HUES48 (cell line): ENCODE results near the gene MAP4.
"Not testable (repeated sequence)": the region's sequence is repeated elsewhere in the genome, so short reads cannot be mapped to it uniquely, and the experiment has no call there.

ENCODE experiments used
- H3K27ac ChIP-seq: one replicate; pipeline ENCODE4 v1.7.0; 2013; ENCODE audit warnings: low read depth, low read length, inconsistent platforms
- H3K27me3 ChIP-seq: 2 replicates; pipeline ENCODE4 v1.6.1; 2013; ENCODE audit warnings: mild to moderate bottlenecking, low read length; ENCODE audit not compliant: control insufficient read depth, insufficient read depth
- H3K36me3 ChIP-seq: 2 replicates; pipeline ENCODE4 v1.6.1; 2013; ENCODE audit warnings: low read length; ENCODE audit not compliant: control insufficient read depth, insufficient read depth
- H3K4me1 ChIP-seq: 2 replicates; pipeline ENCODE4 v1.6.1; 2013; ENCODE audit warnings: mild to moderate bottlenecking, low read length; ENCODE audit not compliant: control insufficient read depth, insufficient read depth
- H3K4me3 ChIP-seq: 2 replicates; pipeline ENCODE4 v1.5.1; 2013; ENCODE audit warnings: mild to moderate bottlenecking, low read depth, low read length
- H3K9ac ChIP-seq: 2 replicates; pipeline ENCODE4 v1.6.1; 2013; ENCODE audit warnings: mild to moderate bottlenecking, low read depth, low read length, moderate library complexity
- H3K9me3 ChIP-seq: 2 replicates; pipeline ENCODE4 v1.6.1; 2013; ENCODE audit warnings: low read length; ENCODE audit not compliant: control insufficient read depth, insufficient read depth

Gene MAP4

DNA sequence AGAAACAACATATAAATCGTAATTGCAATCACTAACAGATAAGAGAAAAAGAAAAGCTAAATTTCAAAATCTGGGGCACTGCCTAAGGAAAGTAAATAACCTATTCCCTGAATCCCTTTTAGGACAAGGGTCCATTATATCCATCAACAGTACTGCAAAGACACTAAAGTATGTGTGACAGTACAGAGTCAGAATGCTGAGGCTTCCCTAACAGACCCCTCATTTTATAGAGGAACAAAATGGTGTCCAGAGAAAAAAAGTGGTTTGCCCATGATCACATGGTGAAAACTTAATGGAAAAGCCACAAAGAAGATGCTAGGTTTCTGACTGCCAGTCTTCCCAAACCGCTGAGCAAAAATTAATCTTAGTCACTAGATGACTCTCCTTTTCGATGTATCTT, 119.5 kb downstream of the MAP4 start:
- no peaks in the 10 kb centered on the region for H3K9me3 ChIP-seq
- H3K36me3 ChIP-seq, result peaks cover 12% of the 10 kb centered on the region
- H3K27ac ChIP-seq, result no peak overlapping the region
- H3K9ac ChIP-seq, result no peak overlapping the region
- no peak overlapping the region for H3K4me3 ChIP-seq
- peaks cover 24% of the 10 kb centered on the region for H3K4me1 ChIP-seq
- no peaks in the 10 kb centered on the region for H3K27me3 ChIP-seq

DNA sequence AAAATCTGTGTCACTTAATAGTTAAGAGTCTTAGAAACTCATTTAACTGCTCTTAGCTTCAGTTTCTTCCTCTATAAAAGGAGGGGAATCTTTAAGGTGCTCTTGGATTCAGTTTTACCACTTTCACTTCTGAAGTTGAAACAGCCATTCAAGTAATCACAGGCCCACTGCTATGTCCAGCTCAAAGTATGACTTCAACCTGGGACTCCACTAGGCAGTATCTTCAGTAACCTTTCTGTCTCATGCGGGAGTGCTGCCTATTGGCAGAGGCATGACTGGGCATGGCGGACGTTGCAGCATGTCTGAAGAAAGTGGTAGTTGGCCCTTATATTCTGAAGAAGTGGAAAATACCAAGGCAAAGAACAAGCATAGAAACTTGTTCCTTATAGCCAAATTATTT, 121.0 kb downstream of the MAP4 start:
- H3K4me1 ChIP-seq, result peaks cover 39% of the 10 kb centered on the region
- peaks cover 17% of the 10 kb centered on the region for H3K36me3 ChIP-seq
- no peak overlapping the region for H3K4me3 ChIP-seq
- no peaks in the 10 kb centered on the region for H3K9me3 ChIP-seq
- H3K27me3 ChIP-seq, result no peaks in the 10 kb centered on the region
- no peak overlapping the region for H3K9ac ChIP-seq
- no peak overlapping the region for H3K27ac ChIP-seq

DNA sequence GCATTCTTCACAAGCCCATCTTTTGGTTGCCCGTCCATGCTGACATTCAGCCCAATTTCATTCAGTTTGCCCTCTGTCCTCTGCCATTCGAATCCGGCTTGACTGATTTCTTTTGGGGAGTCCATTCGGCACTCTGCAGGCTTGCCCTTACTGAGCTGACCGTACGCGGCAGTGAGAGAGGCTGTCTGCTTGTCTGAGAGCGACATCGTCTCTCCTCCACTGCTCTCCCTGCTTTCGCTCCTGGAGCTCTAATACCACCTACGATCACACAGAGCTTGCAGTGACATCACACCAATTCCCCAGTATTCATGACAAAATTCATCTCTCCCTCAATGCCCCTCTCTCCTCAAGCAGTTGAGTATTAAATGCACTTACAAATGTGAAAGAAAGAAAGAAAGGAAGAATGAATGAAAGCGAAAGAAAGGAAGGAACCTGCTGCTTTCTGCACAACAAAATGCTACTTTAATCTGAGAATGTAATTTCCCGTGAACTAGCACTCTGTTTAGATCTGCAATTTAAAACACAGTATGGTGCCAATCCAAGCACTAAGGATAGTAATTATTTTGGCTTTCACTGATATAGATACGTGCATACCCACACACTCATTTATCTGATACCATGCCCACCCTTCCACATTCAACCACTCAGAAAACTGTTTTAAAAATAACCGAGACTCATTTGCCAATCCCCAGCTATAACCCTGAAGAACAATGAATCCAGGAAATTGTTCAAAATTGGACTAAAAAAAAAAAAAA, 123.8 kb downstream of the MAP4 start:
- no peak overlapping the region for H3K4me3 ChIP-seq
- H3K4me1 ChIP-seq, result peaks cover 45% of the 10 kb centered on the region
- H3K9me3 ChIP-seq, result no peaks in the 10 kb centered on the region
- H3K27me3 ChIP-seq, result no peaks in the 10 kb centered on the region
- peak overlapping the region; percentile 24 for H3K27ac ChIP-seq
- H3K9ac ChIP-seq, result no peak overlapping the region
- peaks cover 21% of the 10 kb centered on the region for H3K36me3 ChIP-seq

DNA sequence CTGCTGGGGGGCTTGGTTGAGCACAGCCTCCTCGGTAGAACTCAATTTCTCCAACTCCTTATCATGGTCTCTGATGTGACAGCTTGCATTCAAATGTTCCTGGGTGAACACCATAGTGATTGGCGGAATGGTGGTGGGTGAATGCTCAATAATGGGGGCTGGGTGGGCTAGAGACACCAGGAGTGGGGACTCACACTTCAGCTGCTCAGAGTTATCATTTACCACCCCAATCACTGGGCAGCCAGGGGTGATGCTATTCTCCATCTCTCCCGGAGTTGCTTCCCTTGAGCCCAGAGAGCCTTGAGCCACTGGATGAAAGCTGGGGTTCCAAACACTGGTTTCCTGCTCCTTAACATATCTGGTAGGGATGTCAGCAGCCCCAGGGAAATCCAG, 124.6 kb downstream of the MAP4 start:
- no peaks in the 10 kb centered on the region for H3K9me3 ChIP-seq
- peak overlapping the region; percentile 79 for H3K27ac ChIP-seq
- peaks cover 18% of the 10 kb centered on the region for H3K36me3 ChIP-seq
- H3K4me1 ChIP-seq, result peaks cover 45% of the 10 kb centered on the region
- no peak overlapping the region for H3K9ac ChIP-seq
- no peak overlapping the region for H3K4me3 ChIP-seq
- H3K27me3 ChIP-seq, result no peaks in the 10 kb centered on the region

DNA sequence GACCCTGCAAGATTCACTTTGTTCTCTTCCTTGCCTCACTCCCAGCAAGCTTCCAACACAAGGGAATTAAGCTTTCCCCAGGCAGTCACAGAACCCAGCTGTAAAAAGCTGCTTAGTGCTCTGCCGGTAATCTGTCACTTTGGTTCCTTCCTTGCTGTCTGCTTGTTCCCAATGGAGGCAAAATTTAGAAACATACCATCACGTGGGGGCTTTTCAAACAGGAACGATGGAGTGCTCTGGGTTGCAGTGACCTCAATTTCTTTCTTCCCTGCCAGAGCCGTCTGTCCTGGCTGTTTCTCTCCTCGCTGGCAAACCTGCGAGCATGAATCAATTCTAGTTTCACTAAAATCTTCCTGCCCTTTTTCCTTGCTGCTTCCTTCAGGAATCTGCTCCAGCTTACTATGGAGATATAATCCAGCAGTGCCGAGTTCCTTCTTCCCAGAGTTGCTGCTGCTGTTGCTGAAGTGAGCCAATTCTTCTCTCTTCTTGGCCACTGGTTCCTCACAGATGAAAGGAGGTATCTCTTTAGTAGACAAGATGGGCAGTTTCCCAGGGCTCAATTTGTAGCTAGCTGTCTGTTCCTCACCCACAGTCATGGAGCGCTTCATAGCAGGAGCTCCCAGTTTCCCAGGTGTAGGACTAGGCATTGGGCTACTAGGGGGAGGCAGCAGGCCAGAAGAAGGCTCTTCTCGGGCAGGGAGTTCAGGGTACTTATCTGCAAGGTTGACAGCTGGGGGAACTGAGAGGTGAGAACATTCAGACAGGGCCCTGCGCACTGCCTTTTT, 125.2 kb downstream of the MAP4 start:
- Histone ChIP-seq H3K27me3 (no peaks in the 10 kb centered on the region), H3K9ac (0 out of 2 replicates have a peak overlapping the region, but pooled peaks have one; percentile 5), H3K4me1 (peaks cover 45% of the 10 kb centered on the region), H3K27ac (peak overlapping the region; percentile 79), H3K9me3 (no peaks in the 10 kb centered on the region), H3K36me3 (peaks cover 18% of the 10 kb centered on the region), H3K4me3 (0 out of 2 replicates have a peak overlapping the region, but pooled peaks have one; percentile 38)

DNA sequence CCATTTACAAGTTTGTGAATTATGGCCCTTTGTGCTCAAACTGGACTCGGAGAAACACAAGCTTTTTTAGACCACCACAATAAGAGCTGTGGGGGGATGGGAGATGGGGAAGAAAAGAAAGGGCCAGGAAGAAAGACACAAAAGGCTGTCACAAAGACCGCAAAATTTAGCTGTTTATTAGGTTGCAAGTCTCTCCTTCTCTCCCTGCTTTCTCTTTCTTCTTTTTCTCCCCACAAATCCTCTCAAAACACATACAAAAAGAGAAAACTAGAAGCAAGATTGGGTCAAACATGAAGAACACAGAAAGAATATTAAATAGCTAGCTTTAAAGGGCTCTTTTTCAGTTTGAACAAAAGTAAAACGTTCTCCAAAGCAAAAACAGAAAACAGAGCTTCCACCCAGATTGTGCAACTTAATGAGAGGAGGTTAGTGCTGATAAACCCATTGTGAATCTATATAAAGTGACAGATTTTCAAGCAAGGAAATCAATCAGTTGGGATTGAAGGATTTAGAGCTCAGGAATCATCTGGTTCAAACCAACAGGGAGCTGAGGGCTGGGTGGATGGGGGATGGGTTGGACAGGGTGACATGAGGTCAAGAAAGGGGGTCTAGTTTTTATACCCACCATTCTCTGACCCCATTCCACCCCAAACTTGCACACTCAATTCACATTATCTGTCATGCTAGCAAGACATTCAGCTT, 125.9 kb downstream of the MAP4 start:
- H3K27ac ChIP-seq, result peak overlapping the region; percentile 79

DNA sequence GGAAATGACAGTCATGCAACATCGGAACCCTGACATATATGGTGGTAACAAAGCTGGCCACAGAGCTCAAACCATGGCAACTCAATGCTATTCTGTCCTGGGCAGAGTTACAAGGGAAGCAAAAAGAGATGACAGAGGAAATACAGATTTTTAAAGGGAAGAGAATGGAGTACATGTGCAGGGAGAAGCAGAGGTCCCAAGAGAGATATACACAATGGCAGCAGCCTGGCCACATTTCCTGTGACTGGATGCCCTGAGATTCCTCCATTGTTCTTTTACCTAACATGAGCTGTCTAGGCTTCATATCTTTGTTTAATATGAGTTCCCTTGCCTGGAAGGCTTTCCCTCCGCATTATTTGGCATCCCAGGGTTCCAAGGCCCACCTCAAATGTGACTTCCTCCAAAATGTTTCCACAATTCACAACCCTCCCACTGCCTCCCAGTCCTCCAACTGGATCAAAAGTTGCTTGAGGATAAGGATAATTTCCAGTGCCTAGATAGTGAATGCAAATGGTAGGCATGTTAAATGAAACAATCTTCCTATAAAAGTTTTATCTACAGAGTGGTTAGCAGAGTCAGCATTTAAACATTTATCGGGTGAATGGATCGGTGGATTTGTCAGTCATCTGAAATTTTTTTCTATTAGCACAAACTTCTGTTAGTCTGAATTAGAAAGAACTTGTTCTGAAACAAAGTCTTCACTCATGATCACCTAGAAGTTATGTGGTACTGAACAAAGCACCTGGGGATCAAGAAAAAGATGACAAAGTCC, 127.0 kb downstream of the MAP4 start:
- peaks cover 45% of the 10 kb centered on the region for H3K4me1 ChIP-seq
- H3K9ac ChIP-seq, result no peak overlapping the region
- H3K36me3 ChIP-seq, result peaks cover 25% of the 10 kb centered on the region
- H3K27me3 ChIP-seq, result no peaks in the 10 kb centered on the region
- no peaks in the 10 kb centered on the region for H3K9me3 ChIP-seq
- H3K4me3 ChIP-seq, result no peak overlapping the region
- H3K27ac ChIP-seq, result no peak overlapping the region

More for the DNA sequence above, 125.9 kb downstream of the MAP4 start:
- H3K36me3 ChIP-seq, result peaks cover 18% of the 10 kb centered on the region
- H3K9ac ChIP-seq, result peak overlapping the region; percentile 62; the same call in 1 of the 2 replicates
- peak overlapping the region; percentile 38; the same call in 1 of the 2 replicates for H3K4me3 ChIP-seq
- H3K27me3 ChIP-seq, result no peaks in the 10 kb centered on the region
- peaks cover 45% of the 10 kb centered on the region for H3K4me1 ChIP-seq
- H3K9me3 ChIP-seq, result no peaks in the 10 kb centered on the region

DNA sequence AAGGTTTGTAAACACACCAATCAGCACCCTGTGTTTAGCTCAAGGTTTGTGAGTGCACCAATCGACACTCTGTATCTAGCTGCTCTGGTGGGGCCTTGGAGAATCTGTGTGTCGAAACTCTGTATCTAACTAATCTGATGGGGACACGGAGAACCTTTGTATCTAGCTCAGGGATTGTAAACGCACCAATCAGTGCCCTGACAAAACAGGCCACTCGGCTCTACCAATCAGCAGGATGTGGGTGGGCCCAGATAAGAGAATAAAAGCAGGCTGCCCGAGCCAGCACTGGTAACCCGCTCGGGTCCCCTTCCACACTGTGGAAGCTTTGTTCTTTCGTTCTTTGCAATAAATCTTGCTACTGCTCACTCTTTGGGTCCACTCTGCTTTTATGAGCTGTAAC, 128.2 kb downstream of the MAP4 start:
- Histone ChIP-seq H3K36me3 (peaks cover 25% of the 10 kb centered on the region), H3K4me1 (peaks cover 34% of the 10 kb centered on the region)
- H3K4me3 ChIP-seq, H3K9me3 ChIP-seq, H3K27ac ChIP-seq, H3K27me3 ChIP-seq, H3K9ac ChIP-seq: not testable (repeated sequence)

DNA sequence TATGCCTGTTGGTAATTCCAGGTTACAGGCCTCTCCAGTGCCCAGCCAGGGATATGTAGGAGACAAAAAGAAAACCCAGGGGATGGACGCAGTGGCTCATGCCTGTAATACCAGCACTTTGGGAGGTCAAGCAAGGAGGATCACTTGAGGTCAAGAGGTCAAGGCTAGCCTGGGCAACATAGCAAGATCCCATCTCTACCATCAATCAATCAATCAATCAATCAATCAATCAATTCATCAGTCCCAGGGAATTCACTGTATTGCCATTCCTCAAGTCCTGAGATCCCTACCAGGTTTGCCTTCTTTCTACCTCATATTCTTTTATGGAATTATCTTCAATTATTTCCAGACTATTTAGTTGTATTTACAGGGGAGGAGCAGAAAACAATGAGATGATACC, 131.0 kb downstream of the MAP4 start:
- Histone ChIP-seq H3K9me3 (no peaks in the 10 kb centered on the region), H3K4me1 (peaks cover 6% of the 10 kb centered on the region), H3K27me3 (no peaks in the 10 kb centered on the region), H3K36me3 (peaks cover 17% of the 10 kb centered on the region), H3K4me3 (no peak overlapping the region), H3K27ac (no peak overlapping the region), H3K9ac (no peak overlapping the region)

DNA sequence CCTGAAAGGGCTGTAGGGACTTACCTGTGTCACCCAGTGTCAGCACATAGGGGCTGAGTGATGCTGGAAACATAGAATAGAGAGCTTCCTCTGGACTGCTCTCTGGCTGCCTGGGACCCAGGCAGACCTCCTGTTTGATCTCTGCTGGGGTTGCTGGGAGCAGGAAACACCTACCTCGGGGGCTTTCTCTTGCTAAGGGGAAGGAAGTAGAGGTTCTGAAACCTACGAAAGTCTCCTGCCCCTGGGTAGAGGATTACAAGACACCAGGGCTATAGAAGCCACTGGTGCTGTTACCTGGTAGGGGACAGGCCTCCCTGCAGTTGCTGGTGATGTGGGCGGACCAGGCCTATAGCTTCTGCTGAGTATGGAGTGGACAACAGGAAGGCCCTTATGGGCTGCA, 131.6 kb downstream of the MAP4 start:
- Histone ChIP-seq H3K36me3 (peaks cover 17% of the 10 kb centered on the region), H3K9me3 (no peaks in the 10 kb centered on the region), H3K27ac (no peak overlapping the region), H3K27me3 (no peaks in the 10 kb centered on the region), H3K4me1 (peaks cover under 1% of the 10 kb centered on the region; the same call in 1 of the 2 replicates), H3K4me3 (no peak overlapping the region), H3K9ac (no peak overlapping the region)
